ENCODE results near the gene MEOX1. TPM values are rescaled to one million over a fixed set of nuclear protein-coding genes. Genes with fewer than 3 reads are reported as not detected.

Gene MEOX1
- total and polyA plus RNA-seq, 2 experiments from 2014 or later = 0.32 to 1.0 TPM

GRCh38 chr17:43626023-43626422 is 35.7 kb downstream of the MEOX1 start:
- Histone ChIP-seq H3K36me3 (no peaks in the 10 kb centered on the region), H3K27ac (no peak overlapping the region), H3K27me3 (no peaks in the 10 kb centered on the region), H3K4me1 (ENCODE audit: low read depth) (peaks cover 9% of the 10 kb centered on the region), H3K9me3 (ENCODE audit: low read depth) (no peaks in the 10 kb centered on the region), H3K4me3 (no peak overlapping the region)
- TF ChIP-seq CTCF (IDR thresholded peaks at IDR 0.05; ENCODE audit: low read depth, low read length) = no peak
- DNase-seq (ENCODE audit: low read depth in 1 of 2, low spot score in 1 of 2) = no peak

- Histone ChIP-seq H3K4me1 (ENCODE audit: low read depth) (peaks cover 9% of the 10 kb centered on the region), H3K36me3 (no peaks in the 10 kb centered on the region), H3K9me3 (ENCODE audit: low read depth) (no peaks in the 10 kb centered on the region), H3K4me3 (no peak overlapping the region), H3K27me3 (no peaks in the 10 kb centered on the region), H3K27ac (no peak overlapping the region)
- no peak for DNase-seq (ENCODE audit: low read depth in 1 of 2, low spot score in 1 of 2)
- no peak for TF ChIP-seq CTCF (IDR thresholded peaks at IDR 0.05; ENCODE audit: low read depth, low read length)
These were observed 36.1 kb downstream of the MEOX1 start for GRCh38 chr17:43625606-43626005.

- Histone ChIP-seq H3K9me3 (ENCODE audit: low read depth) (no peaks in the 10 kb centered on the region), H3K4me3 (no peak overlapping the region), H3K27ac (no peak overlapping the region), H3K27me3 (no peaks in the 10 kb centered on the region), H3K4me1 (ENCODE audit: low read depth) (no peaks in the 10 kb centered on the region), H3K36me3 (no peaks in the 10 kb centered on the region)
- TF ChIP-seq CTCF (IDR thresholded peaks at IDR 0.05; ENCODE audit: low read depth, low read length) = no peak
- DNase-seq (ENCODE audit: low read depth in 1 of 2, low spot score in 1 of 2) = no peak
These were observed 41.1 kb downstream of the MEOX1 start for GRCh38 chr17:43620581-43620980.

- Histone ChIP-seq H3K27me3 (no peaks in the 10 kb centered on the region), H3K27ac (no peak overlapping the region), H3K9me3 (ENCODE audit: low read depth) (no peaks in the 10 kb centered on the region), H3K4me1 (ENCODE audit: low read depth) (no peaks in the 10 kb centered on the region), H3K36me3 (no peaks in the 10 kb centered on the region), H3K4me3 (no peak overlapping the region)
- no peak for TF ChIP-seq CTCF (IDR thresholded peaks at IDR 0.05; ENCODE audit: low read depth, low read length)
- no peak for DNase-seq (ENCODE audit: low read depth in 1 of 2, low spot score in 1 of 2)
These were observed 41.6 kb downstream of the MEOX1 start for GRCh38 chr17:43620147-43620546.

GRCh38 chr17:43619705-43620104 is 42.0 kb downstream of the MEOX1 start:
- no peak for TF ChIP-seq CTCF (IDR thresholded peaks at IDR 0.05; ENCODE audit: low read depth, low read length)
- no peak overlapping the region for H3K27ac ChIP-seq
- DNase-seq (ENCODE audit: low read depth in 1 of 2, low spot score in 1 of 2) = no peak
- H3K4me1 ChIP-seq (ENCODE audit: low read depth) = no peaks in the 10 kb centered on the region
- no peaks in the 10 kb centered on the region for H3K9me3 ChIP-seq (ENCODE audit: low read depth)
- H3K36me3 ChIP-seq = no peaks in the 10 kb centered on the region
- H3K4me3 ChIP-seq = no peak overlapping the region
- H3K27me3 ChIP-seq = no peaks in the 10 kb centered on the region

GRCh38 chr17:43618276-43618675 is 43.4 kb downstream of the MEOX1 start:
- Histone ChIP-seq H3K27ac (no peak overlapping the region), H3K4me3 (no peak overlapping the region), H3K9me3 (ENCODE audit: low read depth) (no peaks in the 10 kb centered on the region), H3K36me3 (no peaks in the 10 kb centered on the region), H3K27me3 (no peaks in the 10 kb centered on the region), H3K4me1 (ENCODE audit: low read depth) (no peaks in the 10 kb centered on the region)
- DNase-seq (ENCODE audit: low read depth in 1 of 2, low spot score in 1 of 2) = no peak
- no peak for TF ChIP-seq CTCF (IDR thresholded peaks at IDR 0.05; ENCODE audit: low read depth, low read length)

All from cardiac muscle cell (in vitro differentiated cells and primary cell).